ENCODE results near the gene VPS33A.

- TF ChIP-seq CTCF (IDR thresholded peaks at IDR 0.05) (no peak), POLR2A (IDR thresholded peaks at IDR 0.05) (no peak), POLR2AphosphoS5 (IDR thresholded peaks at IDR 0.05) (no peak), EP300 (IDR thresholded peaks at IDR 0.05) (no peak)
Measured at GRCh38 chr12:122291431-122291830, 25.1 kb upstream of the VPS33A start.
